ENCODE results near the gene ANKRD13D. TPM values are rescaled to one million over a fixed set of nuclear protein-coding genes. Genes with fewer than 3 reads are reported as not detected.

Gene ANKRD13D
- polyA plus RNA-seq, 1 donor from 2014 or later: 93.5 TPM

DNA sequence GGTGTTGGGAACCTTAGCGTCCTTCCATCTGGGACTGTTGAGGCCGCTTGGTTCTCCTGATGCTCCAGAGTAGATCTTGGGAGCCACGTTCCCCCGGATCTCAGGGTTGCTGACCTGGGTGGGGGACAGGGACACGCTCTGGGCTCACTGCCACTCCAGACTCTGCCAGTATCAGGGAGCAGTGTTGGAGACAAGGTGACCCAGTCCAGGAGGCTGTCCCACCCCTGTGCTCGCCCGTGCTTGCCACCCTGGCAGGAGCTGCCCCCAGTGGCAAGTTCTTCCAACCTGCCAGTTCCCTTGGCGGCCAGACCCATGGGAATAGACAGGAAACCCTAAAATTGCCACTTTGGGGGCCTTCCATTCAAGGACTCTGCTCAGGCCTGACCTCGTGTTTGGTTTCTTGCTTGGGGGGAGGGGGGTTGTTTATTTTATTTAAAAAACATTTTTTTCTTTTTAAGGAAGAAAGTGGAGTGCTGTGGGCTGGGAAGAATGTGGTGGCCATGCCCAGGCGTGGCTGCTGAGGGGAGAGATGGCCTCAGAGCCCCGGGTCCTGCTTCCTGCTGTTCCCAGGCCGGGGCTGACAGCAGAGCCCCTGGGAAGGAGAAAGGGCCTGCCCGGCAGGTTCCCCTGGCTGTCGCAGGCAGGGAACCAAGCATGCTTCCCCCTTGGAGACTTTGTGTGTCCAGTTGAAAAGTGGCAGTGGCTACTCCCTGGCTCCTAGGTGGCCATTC, 15.7 kb upstream of the ANKRD13D start:
- no peaks in the 10 kb centered on the region for H3K9me3 ChIP-seq (ENCODE audit: low read length)
- no peaks in the 10 kb centered on the region for H3K9me2 ChIP-seq (ENCODE audit: insufficient read depth, low read length)
- no peak overlapping the region for H2AFZ ChIP-seq (ENCODE audit: low read depth, low read length)
- no peaks in the 10 kb centered on the region for H3K27me3 ChIP-seq (ENCODE audit: insufficient read depth, low read depth, low read length)
- TF ChIP-seq MXI1 (conservative IDR thresholded peaks at IDR 0.05; ENCODE audit: poor library complexity, severe bottlenecking): no peak
- TF ChIP-seq, protein P1, sequence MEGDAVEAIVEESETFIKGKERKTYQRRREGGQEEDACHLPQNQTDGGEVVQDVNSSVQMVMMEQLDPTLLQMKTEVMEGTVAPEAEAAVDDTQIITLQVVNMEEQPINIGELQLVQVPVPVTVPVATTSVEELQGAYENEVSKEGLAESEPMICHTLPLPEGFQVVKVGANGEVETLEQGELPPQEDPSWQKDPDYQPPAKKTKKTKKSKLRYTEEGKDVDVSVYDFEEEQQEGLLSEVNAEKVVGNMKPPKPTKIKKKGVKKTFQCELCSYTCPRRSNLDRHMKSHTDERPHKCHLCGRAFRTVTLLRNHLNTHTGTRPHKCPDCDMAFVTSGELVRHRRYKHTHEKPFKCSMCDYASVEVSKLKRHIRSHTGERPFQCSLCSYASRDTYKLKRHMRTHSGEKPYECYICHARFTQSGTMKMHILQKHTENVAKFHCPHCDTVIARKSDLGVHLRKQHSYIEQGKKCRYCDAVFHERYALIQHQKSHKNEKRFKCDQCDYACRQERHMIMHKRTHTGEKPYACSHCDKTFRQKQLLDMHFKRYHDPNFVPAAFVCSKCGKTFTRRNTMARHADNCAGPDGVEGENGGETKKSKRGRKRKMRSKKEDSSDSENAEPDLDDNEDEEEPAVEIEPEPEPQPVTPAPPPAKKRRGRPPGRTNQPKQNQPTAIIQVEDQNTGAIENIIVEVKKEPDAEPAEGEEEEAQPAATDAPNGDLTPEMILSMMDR (IDR thresholded peaks at IDR 0.05; ENCODE audit: poor library complexity, severe bottlenecking): no peak
- no peak for TF ChIP-seq POLR2AphosphoS5 (IDR thresholded peaks at IDR 0.05)
- no peak for TF ChIP-seq SMC3 (conservative IDR thresholded peaks at IDR 0.05; ENCODE audit: poor library complexity)
- TF ChIP-seq EZH2 (IDR thresholded peaks at IDR 0.05; ENCODE audit: borderline replicate concordance, insufficient read depth, low read length, poor library complexity, severe bottlenecking): no peak
- TF ChIP-seq, protein P2, sequence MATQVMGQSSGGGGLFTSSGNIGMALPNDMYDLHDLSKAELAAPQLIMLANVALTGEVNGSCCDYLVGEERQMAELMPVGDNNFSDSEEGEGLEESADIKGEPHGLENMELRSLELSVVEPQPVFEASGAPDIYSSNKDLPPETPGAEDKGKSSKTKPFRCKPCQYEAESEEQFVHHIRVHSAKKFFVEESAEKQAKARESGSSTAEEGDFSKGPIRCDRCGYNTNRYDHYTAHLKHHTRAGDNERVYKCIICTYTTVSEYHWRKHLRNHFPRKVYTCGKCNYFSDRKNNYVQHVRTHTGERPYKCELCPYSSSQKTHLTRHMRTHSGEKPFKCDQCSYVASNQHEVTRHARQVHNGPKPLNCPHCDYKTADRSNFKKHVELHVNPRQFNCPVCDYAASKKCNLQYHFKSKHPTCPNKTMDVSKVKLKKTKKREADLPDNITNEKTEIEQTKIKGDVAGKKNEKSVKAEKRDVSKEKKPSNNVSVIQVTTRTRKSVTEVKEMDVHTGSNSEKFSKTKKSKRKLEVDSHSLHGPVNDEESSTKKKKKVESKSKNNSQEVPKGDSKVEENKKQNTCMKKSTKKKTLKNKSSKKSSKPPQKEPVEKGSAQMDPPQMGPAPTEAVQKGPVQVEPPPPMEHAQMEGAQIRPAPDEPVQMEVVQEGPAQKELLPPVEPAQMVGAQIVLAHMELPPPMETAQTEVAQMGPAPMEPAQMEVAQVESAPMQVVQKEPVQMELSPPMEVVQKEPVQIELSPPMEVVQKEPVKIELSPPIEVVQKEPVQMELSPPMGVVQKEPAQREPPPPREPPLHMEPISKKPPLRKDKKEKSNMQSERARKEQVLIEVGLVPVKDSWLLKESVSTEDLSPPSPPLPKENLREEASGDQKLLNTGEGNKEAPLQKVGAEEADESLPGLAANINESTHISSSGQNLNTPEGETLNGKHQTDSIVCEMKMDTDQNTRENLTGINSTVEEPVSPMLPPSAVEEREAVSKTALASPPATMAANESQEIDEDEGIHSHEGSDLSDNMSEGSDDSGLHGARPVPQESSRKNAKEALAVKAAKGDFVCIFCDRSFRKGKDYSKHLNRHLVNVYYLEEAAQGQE (IDR thresholded peaks at IDR 0.05; ENCODE audit: borderline replicate concordance): no peak
- TF ChIP-seq TAF1 (IDR thresholded peaks at IDR 0.05; ENCODE audit: low read depth): no peak
- TF ChIP-seq RAD21 (conservative IDR thresholded peaks at IDR 0.05): no peak
- no peak for TF ChIP-seq EP300 (conservative IDR thresholded peaks at IDR 0.05; ENCODE audit: poor library complexity, severe bottlenecking)
- H4K20me1 ChIP-seq (ENCODE audit: insufficient read depth): no peaks in the 10 kb centered on the region
- peaks cover 28% of the 10 kb centered on the region for H3K79me2 ChIP-seq (replicated peaks; ENCODE audit: insufficient read depth, low read length)
- no peak overlapping the region for H3K4me3 ChIP-seq (ENCODE audit: low read length)
- no peaks in the 10 kb centered on the region for H3F3A ChIP-seq (ENCODE audit: insufficient read depth, low read length, poor library complexity, severe bottlenecking)
- no peaks in the 10 kb centered on the region for H3K36me3 ChIP-seq (ENCODE audit: insufficient read depth, low read length)
- H3K4me2 ChIP-seq (ENCODE audit: low read length): no peak overlapping the region
- H3K9ac ChIP-seq (ENCODE audit: low read length): no peak overlapping the region
- no peak overlapping the region for H3K27ac ChIP-seq (ENCODE audit: low read length)

DNA sequence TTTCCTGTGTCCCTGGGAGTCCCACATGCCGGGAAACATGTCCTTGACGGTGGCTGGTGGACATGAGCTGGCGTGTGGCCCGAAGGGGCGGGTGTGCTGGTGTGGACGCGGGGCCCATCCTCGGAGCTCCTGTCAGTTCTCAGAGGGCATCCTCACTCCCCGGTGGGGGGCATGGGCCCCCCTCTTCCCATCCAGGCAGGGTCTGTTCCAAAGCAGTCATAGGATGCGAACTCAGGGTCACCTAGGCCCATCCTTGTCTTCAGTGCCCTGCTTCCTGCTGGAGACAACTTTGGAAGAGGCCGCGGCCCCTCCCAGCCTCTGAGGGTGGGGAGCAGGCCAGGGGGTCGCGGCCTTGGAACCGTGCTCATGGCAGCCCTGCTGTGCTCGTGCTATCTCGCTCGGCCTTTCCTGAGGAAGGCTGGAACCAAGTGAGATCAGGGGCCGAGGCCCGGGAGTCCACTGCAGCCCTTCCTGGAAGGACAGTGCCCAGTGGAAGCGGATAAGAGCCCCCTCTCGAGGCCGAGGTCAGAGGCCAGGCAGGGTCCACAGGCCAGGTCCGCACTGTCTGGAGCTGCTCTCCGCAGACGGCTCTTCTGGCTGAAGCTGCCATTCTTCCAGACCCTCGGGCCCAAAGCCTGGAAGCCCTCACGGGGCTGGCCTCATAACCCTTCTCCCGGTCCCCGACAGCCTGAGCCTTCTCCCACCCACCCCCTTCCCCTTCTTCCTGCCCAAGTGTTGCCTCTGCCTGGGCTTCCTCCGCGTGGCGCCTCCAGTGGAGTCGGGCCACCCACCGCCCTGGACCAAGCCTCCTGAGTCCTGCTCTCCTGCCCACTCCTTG, 14.1 kb upstream of the ANKRD13D start:
- Histone ChIP-seq H3K4me3 (ENCODE audit: low read length) (no peak overlapping the region), H3K4me2 (ENCODE audit: low read length) (no peak overlapping the region), H3F3A (ENCODE audit: insufficient read depth, low read length, poor library complexity, severe bottlenecking) (no peaks in the 10 kb centered on the region), H3K27me3 (ENCODE audit: insufficient read depth, low read depth, low read length) (no peaks in the 10 kb centered on the region), H3K36me3 (ENCODE audit: insufficient read depth, low read length) (no peaks in the 10 kb centered on the region), H3K9me3 (ENCODE audit: low read length) (no peaks in the 10 kb centered on the region), H4K20me1 (ENCODE audit: insufficient read depth) (no peaks in the 10 kb centered on the region), H2AFZ (ENCODE audit: low read depth, low read length) (no peak overlapping the region), H3K79me2 (replicated peaks; ENCODE audit: insufficient read depth, low read length) (peaks cover 22% of the 10 kb centered on the region), H3K27ac (ENCODE audit: low read length) (no peak overlapping the region), H3K9ac (ENCODE audit: low read length) (no peak overlapping the region), H3K9me2 (ENCODE audit: insufficient read depth, low read length) (no peaks in the 10 kb centered on the region)
- no peak for TF ChIP-seq SMC3 (conservative IDR thresholded peaks at IDR 0.05; ENCODE audit: poor library complexity)
- TF ChIP-seq, protein P2 (IDR thresholded peaks at IDR 0.05; ENCODE audit: borderline replicate concordance): no peak
- no peak for TF ChIP-seq EP300 (conservative IDR thresholded peaks at IDR 0.05; ENCODE audit: poor library complexity, severe bottlenecking)
- no peak for TF ChIP-seq MXI1 (conservative IDR thresholded peaks at IDR 0.05; ENCODE audit: poor library complexity, severe bottlenecking)
- TF ChIP-seq RAD21 (conservative IDR thresholded peaks at IDR 0.05): no peak
- no peak for TF ChIP-seq TAF1 (IDR thresholded peaks at IDR 0.05; ENCODE audit: low read depth)
- TF ChIP-seq POLR2AphosphoS5 (IDR thresholded peaks at IDR 0.05): no peak
- TF ChIP-seq, protein P1 (IDR thresholded peaks at IDR 0.05; ENCODE audit: poor library complexity, severe bottlenecking): no peak
- no peak for TF ChIP-seq EZH2 (IDR thresholded peaks at IDR 0.05; ENCODE audit: borderline replicate concordance, insufficient read depth, low read length, poor library complexity, severe bottlenecking)

Measured in neural cell (in vitro differentiated cells).